Central memory CD8-positive, alpha-beta T cell (primary cell): ENCODE results near the gene CDKAL1.

Experiments used
- ATAC-seq: fragments of 150-1000 bp; cut with Tn5 transposase; replicated peaks from 2 replicates; pipeline ENCODE4 v1.10.0; 2022; ENCODE audit warnings: mild to moderate bottlenecking, moderate FRiP score, moderate number of reproducible peaks; ENCODE audit not compliant: poor library complexity, severe bottlenecking; ENCODE audit errors: extremely low read depth
- DNase-seq, 2 donors: peaks; one replicate each; pipeline ENCODE4 v3.0.0; 2021; ENCODE audit warnings: low spot score in 2 of 2
- H3K27ac Mint-ChIP-seq: one replicate; pipeline ENCODE4 v1.8.0; 2022; ENCODE audit warnings: low read depth, mild to moderate bottlenecking, moderate library complexity, mixed read lengths
- H3K27me3 Mint-ChIP-seq: one replicate; pipeline ENCODE4 v1.8.0; 2022; ENCODE audit warnings: mixed read lengths
- H3K36me3 Mint-ChIP-seq: one replicate; pipeline ENCODE4 v1.8.0; 2022; ENCODE audit warnings: mild to moderate bottlenecking, moderate library complexity, mixed read lengths; ENCODE audit not compliant: insufficient read depth
- H3K4me1 Mint-ChIP-seq: one replicate; pipeline ENCODE4 v1.8.0; 2022; ENCODE audit warnings: mixed read lengths
- H3K4me3 Mint-ChIP-seq: one replicate; pipeline ENCODE4 v1.8.0; 2022; ENCODE audit warnings: mild to moderate bottlenecking, moderate library complexity, mixed read lengths
- H3K9me3 Mint-ChIP-seq: one replicate; pipeline ENCODE4 v1.8.0; 2022; ENCODE audit warnings: mixed read lengths

CDKAL1 gene

DNA sequence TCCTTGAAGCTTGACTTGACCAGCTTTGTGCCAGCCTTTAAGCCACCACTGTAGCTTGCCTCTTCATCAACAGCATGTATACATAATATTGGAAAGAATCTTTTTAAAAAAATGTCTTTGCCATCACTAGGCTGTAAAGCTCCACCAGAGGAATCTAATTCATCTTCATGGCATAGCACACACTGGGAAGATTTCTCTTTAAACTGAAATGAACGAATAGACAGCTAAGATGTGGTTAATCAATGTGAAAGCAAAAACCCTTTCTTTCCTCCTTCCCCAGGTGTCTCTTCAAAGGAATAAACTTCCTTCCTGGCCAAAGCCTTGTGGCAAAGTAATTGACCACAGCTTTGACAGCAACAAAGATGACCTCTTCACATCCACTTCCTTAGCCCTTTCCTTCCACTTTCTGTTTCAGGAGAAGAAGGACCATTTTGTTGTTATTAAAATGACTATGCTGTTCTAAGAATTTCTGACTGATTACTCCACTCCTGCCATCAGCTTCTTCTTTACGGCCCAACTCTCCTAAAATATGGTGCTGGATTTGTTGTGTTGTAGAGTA lies 630.6 kb downstream of the CDKAL1 start:
- H3K36me3 Mint-ChIP-seq, result peaks cover 2% of the 10 kb centered on the region
- no peak overlapping the region for H3K4me3 Mint-ChIP-seq
- ATAC-seq, result no peak
- DNase-seq, result no peak
- H3K27me3 Mint-ChIP-seq, result no peaks in the 10 kb centered on the region
- H3K27ac Mint-ChIP-seq, result peak overlapping the region; percentile 51
- peaks cover 22% of the 10 kb centered on the region for H3K4me1 Mint-ChIP-seq
- no peaks in the 10 kb centered on the region for H3K9me3 Mint-ChIP-seq

DNA sequence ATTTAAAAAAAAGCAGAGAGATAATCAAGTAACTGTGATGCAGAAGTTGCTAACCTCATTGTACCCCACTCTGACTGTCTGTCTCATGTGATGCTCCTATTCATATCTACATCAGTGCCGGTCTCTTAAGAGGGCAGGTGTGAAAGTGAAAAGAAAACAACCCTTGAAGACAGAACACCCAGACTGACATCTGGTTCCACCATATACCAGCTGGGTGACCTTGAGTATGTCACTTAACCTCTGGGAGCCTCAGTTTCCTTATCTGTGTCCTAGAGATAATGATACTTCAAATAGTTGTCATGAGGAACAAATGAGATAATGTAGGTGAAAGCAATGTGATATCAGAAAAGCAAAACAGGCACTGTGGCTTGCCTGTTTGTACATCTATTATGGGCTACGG lies 632.5 kb downstream of the CDKAL1 start:
- no peak overlapping the region for H3K4me3 Mint-ChIP-seq
- H3K4me1 Mint-ChIP-seq, result peaks cover 22% of the 10 kb centered on the region
- no peaks in the 10 kb centered on the region for H3K9me3 Mint-ChIP-seq
- DNase-seq, result no peak
- peaks cover 2% of the 10 kb centered on the region for H3K36me3 Mint-ChIP-seq
- no peak overlapping the region for H3K27ac Mint-ChIP-seq
- no peaks in the 10 kb centered on the region for H3K27me3 Mint-ChIP-seq
- no peak for ATAC-seq

DNA sequence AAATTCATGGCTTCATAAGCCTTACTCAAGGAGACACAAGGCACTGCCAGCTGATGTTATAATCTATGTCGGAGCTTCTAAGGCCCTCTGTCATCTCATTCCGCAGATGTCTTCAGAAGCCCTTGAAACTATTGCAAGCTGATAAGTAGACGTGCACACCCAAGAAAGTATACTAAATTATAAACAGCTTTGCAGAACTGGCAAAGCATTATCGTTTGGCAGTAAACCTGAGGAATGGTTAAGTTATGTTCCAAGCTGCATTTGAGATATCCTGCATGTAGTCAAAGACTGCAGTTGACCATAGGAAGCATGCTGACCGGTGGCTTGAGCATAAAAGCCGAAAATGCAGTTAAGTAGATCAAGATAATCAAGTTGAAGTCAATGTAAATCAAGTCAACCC lies 633.5 kb downstream of the CDKAL1 start:
- Mint-ChIP-seq H3K9me3 (no peaks in the 10 kb centered on the region), H3K27ac (no peak overlapping the region), H3K27me3 (no peaks in the 10 kb centered on the region), H3K4me3 (no peak overlapping the region), H3K4me1 (peaks cover 22% of the 10 kb centered on the region), H3K36me3 (peaks cover 2% of the 10 kb centered on the region)
- ATAC-seq (no peak), DNase-seq (no peak)

DNA sequence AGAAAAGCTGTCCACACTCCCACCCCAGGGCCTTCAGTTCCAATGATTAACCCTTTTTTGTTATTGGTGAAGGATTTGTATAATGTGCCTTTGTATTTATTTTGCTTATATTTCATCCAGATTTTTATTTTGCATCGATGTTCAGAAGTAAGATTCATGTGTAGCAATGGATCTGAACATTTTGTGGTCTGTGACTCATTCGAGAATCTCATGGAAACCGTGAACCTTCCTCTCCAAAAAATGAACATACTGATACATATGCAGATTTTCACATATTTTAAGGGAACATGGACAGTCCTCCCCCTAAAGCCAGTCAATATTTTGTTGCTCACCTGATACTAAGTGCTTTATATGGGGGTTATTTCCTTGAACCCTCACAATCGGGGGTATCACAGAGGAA lies 637.5 kb downstream of the CDKAL1 start:
- Mint-ChIP-seq H3K27me3 (no peaks in the 10 kb centered on the region), H3K9me3 (no peaks in the 10 kb centered on the region), H3K36me3 (peaks cover 2% of the 10 kb centered on the region), H3K27ac (no peak overlapping the region), H3K4me1 (no peaks in the 10 kb centered on the region), H3K4me3 (no peak overlapping the region)
- no peak for DNase-seq
- no peak for ATAC-seq

DNA sequence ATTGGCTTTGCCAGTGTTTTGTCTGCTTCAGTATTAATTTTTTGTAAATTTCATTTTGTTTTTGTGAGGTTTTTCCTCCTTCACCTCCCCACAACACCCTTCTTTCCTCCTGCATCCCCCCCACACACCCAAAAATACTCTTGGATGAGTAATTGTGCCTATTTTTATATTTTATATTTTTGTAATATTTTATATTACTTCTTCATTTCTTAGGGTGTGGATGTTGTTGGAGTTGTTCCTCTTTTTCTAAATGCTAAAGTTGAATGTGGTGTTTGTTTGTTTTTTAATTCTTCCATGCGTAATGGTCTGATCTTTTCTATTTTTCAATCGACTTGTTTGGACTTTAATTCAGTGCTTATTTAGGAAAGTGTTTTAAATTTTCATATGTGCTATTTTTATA lies 638.8 kb downstream of the CDKAL1 start:
- H3K27ac Mint-ChIP-seq, result no peak overlapping the region
- ATAC-seq (no peak), DNase-seq (no peak)
- no peaks in the 10 kb centered on the region for H3K9me3 Mint-ChIP-seq
- H3K4me1 Mint-ChIP-seq, result no peaks in the 10 kb centered on the region
- H3K36me3 Mint-ChIP-seq, result peaks cover 2% of the 10 kb centered on the region
- no peaks in the 10 kb centered on the region for H3K27me3 Mint-ChIP-seq
- no peak overlapping the region for H3K4me3 Mint-ChIP-seq

DNA sequence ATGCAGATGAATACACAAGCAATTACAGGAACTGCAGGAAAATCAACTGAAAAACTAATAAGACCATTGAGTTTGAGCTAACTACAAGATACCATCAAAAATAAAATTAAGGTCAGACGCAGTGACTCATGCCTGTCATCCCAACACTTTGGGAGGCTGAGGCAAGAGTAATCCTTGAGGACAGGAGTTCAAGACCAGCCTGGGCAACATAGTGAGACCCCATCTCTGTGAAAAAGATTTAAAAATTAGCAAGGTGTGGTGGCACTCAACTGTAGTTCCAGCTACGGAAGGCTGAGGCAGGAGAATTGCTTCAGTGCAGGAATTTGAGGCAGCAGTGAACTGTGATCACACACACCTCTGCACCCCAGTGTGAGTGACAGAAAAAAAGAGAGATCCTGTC lies 639.4 kb downstream of the CDKAL1 start:
- Mint-ChIP-seq H3K27me3 (no peaks in the 10 kb centered on the region), H3K27ac (no peak overlapping the region), H3K9me3 (no peaks in the 10 kb centered on the region), H3K36me3 (peaks cover 2% of the 10 kb centered on the region), H3K4me3 (no peak overlapping the region), H3K4me1 (no peaks in the 10 kb centered on the region)
- DNase-seq (no peak), ATAC-seq (no peak)

DNA sequence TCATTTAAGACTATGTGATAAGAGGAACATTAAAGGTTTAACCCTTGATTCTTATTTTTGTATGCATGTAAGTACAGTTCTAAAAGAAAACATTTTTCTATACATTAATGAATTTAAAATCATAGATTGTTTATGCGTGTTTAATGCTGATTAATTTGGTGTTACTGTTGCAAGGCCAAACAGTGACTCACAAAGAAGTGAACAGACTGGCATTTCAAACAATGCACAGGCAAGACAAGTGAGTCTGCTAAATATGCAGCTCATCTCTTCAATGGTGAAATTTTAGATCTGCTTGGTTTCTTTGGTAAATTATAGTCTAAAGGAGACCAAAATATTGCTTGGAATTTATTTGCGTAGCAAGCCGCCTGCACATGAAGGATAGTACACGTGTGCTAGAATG lies 641.9 kb downstream of the CDKAL1 start:
- ATAC-seq (no peak), DNase-seq (no peak)
- Mint-ChIP-seq H3K36me3 (no peaks in the 10 kb centered on the region), H3K9me3 (no peaks in the 10 kb centered on the region), H3K4me1 (no peaks in the 10 kb centered on the region), H3K27ac (no peak overlapping the region), H3K4me3 (no peak overlapping the region), H3K27me3 (no peaks in the 10 kb centered on the region)

DNA sequence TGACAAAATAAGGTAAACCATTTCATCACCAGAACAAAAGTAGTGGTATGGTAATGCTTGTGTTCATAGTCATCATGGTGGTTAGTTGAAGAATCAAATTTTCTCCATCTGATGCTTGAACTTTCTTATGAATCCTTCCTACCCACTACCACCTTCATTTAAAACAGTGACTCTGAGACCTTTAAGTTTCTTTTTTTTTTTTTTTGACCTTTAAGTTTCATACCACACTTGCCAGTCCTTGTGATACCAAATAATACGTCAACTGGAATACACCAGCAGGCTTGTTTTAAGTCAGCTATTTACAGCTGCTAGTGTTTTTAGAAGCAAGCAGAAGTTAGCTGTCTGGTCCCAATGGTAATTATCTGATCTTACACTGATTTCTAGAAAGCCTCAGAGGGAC lies 645.9 kb downstream of the CDKAL1 start:
- no peak overlapping the region for H3K27ac Mint-ChIP-seq

DNA sequence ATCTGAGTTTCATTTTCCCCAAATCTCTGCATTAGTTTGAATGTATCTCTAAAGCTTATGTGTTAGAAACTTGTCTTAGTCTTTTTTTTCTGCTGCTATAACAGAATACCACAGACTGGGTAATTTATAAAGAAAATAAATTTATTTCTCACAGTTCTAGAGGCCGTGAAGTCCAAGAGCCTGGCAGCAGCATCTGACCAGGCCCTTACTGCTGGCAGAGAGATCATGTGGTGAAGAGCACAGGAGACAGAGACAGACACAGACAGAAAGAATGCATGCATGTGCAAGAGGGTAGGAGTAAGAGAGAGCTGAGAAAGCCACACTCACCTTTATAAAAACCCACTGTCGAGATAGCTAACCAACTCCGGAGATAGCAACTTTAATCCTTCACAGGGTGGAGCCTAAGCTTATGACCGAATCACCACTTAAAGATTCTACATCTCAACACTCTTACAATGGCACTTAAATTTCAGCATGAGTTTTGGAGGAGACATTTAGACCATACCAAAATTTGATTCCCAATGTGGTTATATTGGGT lies 646.6 kb downstream of the CDKAL1 start:
- no peaks in the 10 kb centered on the region for H3K27me3 Mint-ChIP-seq
- no peak overlapping the region for H3K27ac Mint-ChIP-seq
- no peaks in the 10 kb centered on the region for H3K4me1 Mint-ChIP-seq
- DNase-seq, result no peak
- H3K36me3 Mint-ChIP-seq, result no peaks in the 10 kb centered on the region
- ATAC-seq, result no peak
- no peaks in the 10 kb centered on the region for H3K9me3 Mint-ChIP-seq
- no peak overlapping the region for H3K4me3 Mint-ChIP-seq

More for the DNA sequence above, 645.9 kb downstream of the CDKAL1 start:
- ATAC-seq (no peak), DNase-seq (no peak)
- Mint-ChIP-seq H3K36me3 (no peaks in the 10 kb centered on the region), H3K4me1 (no peaks in the 10 kb centered on the region), H3K4me3 (no peak overlapping the region), H3K27me3 (no peaks in the 10 kb centered on the region), H3K9me3 (no peaks in the 10 kb centered on the region)

DNA sequence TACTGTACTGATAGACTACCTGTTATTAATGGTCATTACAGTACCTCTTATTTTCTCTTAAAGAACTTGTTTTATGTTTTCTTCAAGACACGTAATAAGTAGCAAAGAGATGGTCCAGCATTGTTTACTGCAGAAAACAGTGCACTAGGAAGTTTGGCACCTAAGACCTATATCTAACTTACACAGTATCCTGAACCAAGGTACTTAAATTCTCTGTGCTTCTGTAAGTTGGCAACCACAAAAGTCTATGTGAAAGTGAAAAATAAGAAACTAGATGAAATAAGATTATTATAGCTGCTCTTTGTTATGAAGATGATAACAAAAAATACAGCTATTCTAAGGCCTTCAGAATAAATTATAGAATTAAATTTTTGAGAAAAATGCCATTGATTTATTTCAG lies 647.6 kb downstream of the CDKAL1 start:
- Mint-ChIP-seq H3K27me3 (no peaks in the 10 kb centered on the region), H3K4me3 (no peak overlapping the region), H3K36me3 (no peaks in the 10 kb centered on the region), H3K27ac (no peak overlapping the region), H3K9me3 (no peaks in the 10 kb centered on the region), H3K4me1 (no peaks in the 10 kb centered on the region)
- ATAC-seq (no peak), DNase-seq (no peak)

DNA sequence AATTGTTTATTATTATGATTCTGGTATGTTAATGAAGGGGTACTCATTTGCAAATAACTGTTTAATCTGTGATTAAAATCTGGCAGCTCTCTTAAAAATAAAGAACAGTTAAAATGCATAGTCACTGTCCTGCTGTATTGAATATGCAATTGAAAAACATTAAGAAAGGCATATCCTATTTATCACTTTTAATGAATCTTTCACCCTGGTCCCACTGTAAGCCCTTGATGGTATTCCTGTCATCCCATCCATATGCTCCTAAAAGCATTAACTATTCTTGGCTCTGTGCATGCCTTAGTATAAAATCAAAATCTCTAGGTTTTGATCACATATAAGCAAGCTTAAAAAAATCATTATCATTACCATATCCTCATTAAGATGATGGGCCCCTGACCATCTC lies 648.3 kb downstream of the CDKAL1 start:
- Mint-ChIP-seq H3K27me3 (no peaks in the 10 kb centered on the region), H3K4me1 (no peaks in the 10 kb centered on the region), H3K36me3 (no peaks in the 10 kb centered on the region), H3K4me3 (no peak overlapping the region), H3K27ac (no peak overlapping the region), H3K9me3 (no peaks in the 10 kb centered on the region)
- DNase-seq (no peak), ATAC-seq (no peak)

DNA sequence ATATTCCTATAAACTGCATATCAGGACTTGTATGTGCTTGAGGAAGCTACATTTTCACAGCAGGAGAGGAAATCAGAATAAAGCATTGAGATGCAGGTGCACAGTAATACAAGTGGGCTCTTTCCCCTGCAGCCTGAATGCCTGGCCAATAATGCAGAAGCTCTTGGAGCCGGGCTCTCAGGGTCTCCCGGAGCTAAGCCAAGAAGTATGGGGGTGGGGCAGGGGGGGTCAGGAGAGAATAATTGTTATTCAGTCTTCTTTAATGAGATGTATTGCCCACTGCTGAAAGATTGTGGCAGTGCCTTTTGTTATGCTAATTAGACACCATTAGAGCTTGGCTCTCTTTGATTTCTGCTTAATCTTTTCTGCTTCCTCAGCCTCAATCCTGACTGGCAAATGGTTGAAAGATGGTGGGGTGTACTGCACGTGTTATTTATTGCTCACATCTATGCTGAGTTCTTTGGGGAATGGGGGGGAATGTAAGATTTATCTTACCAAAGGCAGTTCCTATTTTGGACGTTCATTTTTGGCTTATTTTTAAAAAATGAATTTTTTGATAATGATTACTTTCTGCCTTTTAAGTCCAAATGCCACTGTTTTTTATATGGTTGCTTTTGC lies 651.7 kb downstream of the CDKAL1 start:
- ATAC-seq (no peak), DNase-seq (no peak)
- Mint-ChIP-seq H3K36me3 (no peaks in the 10 kb centered on the region), H3K9me3 (no peaks in the 10 kb centered on the region), H3K27me3 (no peaks in the 10 kb centered on the region), H3K4me3 (no peak overlapping the region), H3K4me1 (peaks cover 6% of the 10 kb centered on the region), H3K27ac (no peak overlapping the region)

DNA sequence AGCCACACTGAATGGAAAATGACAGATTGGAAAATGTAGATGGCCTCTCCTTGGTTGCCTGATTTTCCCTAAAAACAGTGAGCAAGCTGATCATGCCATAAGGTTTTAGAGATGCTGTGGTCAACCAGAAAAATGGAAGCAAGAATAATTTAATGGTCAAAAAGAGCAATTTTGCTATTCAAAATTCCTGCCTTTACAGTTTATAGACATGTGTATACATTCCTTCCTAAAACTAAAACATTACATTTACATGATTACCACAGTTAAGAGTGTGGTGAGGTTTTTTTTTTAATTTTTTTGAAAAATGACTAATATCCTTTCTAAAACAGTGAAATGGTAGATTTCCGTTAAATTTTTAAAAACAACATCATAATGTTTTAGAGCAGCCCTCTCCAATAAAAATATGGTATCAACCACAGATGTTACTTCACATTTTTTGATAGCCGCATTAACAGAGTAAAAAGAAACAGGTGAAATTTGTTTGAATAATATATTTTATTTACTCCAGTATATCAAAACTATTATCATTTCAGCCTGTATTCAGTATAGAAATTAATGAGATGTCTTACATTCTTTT lies 652.3 kb downstream of the CDKAL1 start:
- Mint-ChIP-seq H3K9me3 (no peaks in the 10 kb centered on the region), H3K4me1 (peaks cover 6% of the 10 kb centered on the region), H3K27me3 (no peaks in the 10 kb centered on the region), H3K27ac (no peak overlapping the region), H3K4me3 (no peak overlapping the region), H3K36me3 (no peaks in the 10 kb centered on the region)
- no peak for DNase-seq
- no peak for ATAC-seq
